GM12873 (cell line): Measurements from ENCODE around the gene RAB40C.

Experiments used
- TF ChIP-seq, protein P1 (sequence below): IDR thresholded peaks from 2 replicates; pipeline ENCODE4 v1.5.1; 2012; ENCODE audit warnings: low read depth, mild to moderate bottlenecking, moderate library complexity, low read length, control low read depth; ENCODE audit not compliant: insufficient read depth; ENCODE audit errors: missing control alignments

RAB40C gene

DNA sequence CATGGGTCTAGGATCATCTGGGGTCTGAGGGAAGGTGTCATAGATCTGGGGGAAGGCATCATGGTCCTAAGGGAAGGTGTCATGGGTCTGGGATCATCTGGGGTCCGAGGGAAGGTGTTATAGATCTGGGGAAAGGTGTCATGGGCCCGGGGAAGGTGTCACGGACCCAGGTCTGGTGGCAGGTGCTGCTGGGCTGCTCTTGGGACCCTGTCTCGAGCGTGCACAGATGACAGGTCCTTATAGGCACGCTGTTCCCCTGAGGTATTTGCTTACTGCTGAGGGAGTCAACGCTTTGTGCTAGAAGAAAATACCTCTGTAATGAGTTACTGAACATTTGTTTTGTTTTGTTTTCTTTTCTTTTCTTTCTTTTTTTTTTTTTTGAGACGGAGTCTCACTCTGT lies 1.4 kb downstream of the RAB40C start:
- TF ChIP-seq, protein P1, sequence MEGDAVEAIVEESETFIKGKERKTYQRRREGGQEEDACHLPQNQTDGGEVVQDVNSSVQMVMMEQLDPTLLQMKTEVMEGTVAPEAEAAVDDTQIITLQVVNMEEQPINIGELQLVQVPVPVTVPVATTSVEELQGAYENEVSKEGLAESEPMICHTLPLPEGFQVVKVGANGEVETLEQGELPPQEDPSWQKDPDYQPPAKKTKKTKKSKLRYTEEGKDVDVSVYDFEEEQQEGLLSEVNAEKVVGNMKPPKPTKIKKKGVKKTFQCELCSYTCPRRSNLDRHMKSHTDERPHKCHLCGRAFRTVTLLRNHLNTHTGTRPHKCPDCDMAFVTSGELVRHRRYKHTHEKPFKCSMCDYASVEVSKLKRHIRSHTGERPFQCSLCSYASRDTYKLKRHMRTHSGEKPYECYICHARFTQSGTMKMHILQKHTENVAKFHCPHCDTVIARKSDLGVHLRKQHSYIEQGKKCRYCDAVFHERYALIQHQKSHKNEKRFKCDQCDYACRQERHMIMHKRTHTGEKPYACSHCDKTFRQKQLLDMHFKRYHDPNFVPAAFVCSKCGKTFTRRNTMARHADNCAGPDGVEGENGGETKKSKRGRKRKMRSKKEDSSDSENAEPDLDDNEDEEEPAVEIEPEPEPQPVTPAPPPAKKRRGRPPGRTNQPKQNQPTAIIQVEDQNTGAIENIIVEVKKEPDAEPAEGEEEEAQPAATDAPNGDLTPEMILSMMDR = no peak

DNA sequence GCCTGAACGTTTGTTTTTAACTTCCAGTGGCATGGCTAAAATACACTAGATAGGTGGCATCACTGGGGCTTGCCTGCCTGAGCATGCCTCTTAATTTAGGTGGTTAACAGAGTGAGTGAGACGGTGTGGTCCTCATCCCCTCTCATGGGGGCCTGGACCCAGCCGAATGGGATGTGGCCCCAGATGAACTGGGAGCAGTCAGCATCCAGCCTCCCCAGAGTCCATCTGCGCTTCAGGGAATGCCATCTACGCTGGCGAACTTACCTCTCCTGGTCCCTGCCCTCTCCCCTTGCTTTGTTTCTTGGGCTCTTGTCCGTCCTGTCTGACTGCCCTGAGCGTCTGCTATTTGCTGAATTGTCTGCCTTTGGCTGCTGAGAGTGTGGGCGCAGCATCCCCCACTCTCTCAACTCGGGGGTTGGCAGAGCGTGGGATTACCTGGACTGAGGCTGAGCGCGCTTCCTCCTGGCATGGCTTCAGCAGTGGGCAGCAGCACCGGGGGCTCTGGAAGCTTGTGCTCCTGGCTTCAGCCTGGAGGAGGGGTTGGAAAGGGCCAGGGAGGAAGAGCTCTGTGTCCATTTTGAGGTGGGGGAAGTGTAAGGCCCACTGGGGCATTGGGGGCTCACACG lies 2.1 kb downstream of the RAB40C start:
- TF ChIP-seq, protein P1 = no peak

DNA sequence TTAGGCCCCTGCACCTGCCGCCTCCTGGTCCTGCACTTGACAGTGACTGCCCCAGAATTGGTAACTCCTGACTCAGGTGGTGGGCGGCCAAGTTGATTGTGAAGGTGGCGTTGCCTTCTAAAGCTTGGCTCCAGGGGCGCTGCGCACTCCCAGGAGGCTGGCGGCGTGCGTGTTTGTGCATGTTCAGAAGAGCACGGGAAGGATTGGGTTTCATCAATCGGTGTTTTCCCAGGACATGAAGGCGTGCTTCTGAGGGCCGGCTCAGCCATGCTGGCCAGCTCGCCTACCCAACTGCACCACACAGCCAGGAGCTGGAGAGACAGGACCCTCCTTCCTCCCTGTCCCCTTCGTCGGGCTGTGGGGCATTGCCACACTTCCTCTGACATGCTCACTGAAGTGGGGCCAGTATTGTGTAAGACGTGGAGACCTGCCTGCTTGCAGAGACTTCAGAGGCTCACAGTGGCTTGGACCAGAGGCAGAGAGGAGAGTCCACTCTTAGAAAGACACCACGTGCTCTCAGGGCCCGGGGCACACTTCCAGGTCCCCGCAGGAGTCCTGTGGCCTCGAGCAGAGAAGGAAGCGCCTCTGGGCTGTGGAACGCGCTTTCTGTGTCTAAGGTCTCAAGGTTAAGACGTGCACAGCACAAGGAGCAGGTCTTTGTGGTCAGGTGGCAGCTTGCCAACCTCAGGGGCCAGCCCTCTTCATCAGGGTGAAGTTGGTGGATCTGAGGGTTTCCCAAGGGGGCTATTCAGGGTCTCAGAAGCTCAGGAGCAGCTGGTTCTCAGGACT lies 2.8 kb downstream of the RAB40C start:
- TF ChIP-seq, protein P1 = no peak

DNA sequence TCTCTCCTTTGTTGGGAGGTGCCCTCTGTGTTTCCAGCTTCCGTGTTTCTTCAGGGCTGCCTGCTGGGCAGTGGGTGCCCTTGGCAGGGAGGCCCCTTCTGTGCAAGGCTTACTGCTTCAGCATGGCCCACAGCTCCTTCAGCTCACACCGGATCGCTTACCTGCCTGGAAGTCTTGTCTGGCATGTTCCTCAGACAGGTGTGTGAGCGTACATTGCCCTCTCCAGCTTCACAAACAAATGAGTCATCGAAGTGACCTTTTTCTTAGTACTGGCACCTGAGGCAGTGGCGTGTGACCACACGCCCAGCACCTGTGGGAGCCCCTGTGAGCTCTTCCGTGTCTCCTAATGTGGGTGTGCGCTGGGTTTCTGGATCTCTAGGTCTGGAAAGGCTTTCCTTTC lies 3.5 kb downstream of the RAB40C start:
- TF ChIP-seq, protein P1 = no peak

DNA sequence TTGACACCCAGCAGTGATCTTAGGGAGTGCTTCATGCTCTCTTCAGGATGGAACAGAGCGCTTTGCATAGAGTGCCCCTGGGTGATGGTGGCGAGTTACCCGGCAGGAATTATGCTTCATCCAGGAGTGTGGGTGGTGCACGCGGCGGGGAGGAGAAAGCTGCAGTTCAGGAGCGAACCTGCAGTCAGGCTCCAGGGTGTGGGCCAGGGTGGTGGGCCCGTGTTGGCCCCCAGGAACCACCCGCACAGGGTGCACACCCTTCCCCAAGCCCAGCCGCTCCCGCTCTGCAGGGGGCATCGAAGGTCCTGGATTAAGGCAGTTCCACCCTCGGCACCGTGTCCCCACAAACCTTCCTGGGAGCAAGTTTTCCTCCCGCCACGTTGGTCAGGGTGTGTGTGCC lies 3.9 kb downstream of the RAB40C start:
- TF ChIP-seq, protein P1 = no peak

DNA sequence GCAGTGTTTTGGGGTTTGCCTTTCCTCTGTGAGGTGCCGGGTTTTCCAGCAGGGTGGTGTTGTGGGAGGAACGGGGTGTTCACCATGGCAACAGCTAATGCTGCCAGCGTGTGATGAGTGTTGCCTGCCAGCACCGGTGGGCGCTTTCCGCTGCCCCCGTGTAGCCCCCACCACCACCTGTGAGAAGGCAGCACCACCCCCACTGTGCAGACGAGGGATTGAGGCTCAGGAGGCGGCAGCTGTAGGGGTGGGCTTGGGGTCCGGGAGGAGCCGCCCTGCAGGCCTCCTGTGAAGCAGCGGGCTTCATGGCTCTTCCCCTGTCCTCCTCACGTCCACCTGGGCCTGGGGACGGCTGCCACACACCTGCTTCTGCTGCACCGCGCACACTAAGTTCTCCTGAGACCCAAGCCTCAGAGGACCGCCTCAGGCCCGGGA lies 5.2 kb downstream of the RAB40C start:
- TF ChIP-seq, protein P1 = no peak

DNA sequence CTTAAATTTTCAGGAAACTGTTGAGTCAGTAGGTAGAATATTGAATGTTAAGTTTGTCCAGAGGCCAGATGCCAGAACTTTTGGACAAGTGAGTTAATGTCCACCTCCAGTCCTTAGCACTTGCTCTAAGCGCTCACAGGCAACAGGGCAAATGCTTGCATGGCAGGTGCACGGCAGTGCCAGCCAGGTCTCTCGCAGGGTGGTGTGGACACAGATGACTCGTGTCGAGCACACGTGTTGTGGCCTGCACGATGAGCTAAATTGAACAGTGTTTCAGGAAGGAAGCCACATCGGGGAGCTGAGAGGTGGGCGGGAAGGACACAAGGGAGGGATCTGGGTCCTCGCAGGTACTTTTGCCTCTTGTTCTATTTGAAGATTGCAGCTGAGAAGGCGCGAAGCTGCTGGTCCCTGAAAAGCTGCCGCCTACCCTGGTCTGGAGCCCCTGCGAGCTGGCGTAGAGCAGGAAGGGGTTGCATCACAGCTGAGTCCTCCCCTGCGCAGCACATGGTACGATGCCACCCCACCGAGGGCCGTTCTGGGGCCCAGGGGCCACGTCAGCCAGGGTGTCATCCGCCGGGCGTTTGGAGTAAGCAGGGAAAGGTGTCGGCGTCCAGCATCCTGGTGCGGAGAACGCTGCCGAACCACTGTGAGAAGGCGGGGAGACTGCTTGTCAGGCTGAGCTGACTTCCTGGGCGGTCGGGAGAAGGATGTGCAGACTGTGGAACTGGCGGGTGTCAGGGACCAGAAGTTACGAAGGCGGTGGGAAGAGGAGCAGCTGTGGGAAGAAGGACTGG lies 6.3 kb downstream of the RAB40C start:
- TF ChIP-seq, protein P1 = no peak
